Right kidney (tissue), 1 donor: ENCODE data around the gene LYSMD2.
A peak's percentile ranks its signal among the peaks of the same experiment; 100 is the strongest.

Source experiments
- DNase-seq: peaks from one replicate; pipeline ENCODE4 v3.0.0-alpha.2; 2016

The LYSMD2 gene

DNA sequence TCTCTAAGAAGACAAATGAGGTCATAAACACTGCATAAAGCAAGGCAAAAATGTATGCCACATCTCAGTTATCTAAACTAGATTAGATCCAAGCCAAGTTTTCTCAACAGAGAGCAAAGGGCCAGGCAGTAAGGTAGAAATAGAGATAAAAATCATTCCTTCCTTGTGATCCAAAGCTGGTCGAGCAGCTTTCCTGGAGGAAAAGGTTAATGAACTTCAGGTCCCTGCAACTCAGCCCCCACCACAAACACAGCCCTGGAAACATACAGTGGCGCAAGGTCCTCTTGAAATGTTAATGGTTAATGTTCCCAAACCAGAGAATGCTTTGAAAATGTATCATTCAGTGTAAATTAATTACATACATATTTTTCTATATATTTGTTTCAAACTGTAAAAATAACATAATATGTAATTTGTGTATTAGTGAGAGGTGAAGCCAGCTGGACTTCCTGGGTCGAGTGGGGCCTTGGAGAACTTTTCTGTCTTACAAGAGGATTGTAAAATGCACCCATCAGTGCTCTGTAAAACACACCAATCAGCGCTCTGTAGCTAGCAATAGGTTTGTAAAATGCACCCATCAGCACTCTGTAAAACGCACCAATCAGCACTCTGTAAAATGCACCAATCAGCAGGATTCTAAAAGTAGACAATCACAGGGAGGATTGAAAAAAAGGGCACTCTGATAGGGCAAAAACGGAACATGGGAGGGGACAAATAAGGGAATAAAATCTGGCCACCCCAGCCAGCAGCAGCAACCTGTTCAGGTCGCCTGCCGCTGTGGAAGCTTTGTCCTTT lies 17.1 kb downstream of the LYSMD2 start:
- DNase-seq: no peak

DNA sequence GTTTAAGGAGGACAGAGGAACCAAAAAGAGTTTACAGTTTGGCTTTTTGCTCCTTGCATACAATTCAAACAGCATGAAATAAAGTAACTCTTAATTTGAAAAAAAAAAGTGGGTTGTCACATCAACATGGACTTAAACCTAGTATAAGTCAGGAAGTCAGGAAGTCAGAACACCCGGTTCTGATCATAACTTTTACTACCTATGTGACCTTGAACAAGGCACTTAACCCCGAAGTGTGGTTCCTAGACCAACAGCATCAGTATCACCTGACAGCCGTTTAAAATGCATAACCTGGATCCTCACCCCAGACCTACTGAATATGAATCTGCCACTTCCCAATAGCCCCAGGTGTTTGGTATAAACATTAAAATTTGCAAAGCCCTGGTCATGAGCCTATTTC lies 18.7 kb downstream of the LYSMD2 start:
- no peak for DNase-seq

DNA sequence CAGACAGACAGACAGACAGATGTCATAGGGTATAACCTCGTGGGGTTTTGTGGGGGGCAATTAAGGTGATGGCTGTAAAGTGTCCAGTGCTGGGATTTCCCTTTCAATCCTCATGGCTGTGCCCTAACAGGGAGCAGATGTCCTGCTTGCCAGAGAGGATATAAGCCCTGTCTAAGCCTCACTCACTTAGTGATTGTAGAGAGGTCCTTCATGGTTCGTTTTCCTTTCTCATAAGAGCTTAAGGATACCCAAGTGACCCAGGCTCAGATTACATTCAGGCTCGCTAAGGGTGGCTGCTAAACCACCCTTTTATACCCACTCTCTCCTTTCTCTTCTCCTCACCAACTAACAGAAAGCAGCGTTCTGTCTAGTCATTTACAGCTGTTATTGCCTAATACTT lies 19.2 kb downstream of the LYSMD2 start:
- DNase-seq: no peak

DNA sequence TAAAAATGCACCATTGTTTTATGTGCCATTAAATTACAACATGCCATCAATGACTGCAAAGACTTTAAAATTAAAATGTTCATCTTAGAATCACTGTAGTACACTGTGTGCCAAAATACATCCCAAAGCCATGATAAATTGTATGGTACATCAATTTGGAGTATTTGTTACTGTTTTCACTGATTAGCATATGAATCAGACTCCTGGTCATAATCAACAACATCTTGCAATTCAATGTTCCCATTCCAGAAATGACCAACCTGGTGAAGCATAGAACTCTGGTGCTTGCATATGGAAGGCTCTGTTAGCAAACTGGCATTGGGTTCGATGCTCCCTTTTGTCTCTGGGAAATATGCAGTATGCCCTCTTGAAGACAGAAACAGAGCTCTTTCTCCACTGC lies 22.5 kb downstream of the LYSMD2 start:
- no peak for DNase-seq

DNA sequence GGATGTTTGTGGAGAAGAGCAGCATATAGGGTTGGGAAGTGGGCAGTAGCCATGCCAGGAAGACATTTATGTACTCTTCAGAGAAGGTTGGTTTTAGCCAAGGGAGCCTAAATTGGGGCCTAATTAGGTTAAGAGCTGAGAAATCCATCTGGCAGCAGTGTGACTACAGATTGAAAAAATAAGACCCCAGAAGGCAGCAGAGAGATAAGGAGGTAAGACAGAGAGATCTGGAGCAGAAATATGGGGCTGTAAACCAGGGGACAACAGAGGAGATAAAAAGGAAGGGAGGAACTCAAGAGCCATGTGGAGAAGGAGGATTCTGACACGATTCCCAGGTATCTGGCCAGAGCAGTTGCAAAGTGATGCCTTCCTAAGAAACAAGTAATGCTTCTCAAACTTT lies 23.3 kb downstream of the LYSMD2 start:
- DNase-seq: no peak

DNA sequence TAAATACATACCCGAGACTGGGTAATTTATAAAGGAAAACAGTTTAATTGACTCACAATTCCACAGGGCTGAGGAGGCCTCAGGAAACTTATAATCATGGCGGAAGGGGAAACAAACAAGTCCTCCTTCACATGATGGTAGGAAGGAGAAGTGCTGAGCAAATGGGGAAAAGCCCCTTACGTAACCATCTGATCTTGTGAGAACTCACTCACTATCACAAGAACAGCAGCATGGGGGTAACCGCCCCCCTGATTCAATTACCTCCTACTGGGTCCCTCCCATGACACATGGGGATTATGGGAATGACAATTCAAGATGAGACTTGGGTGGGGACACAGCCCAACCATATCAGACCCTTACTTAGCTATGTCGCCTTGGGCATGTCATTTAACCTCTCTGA lies 28.4 kb downstream of the LYSMD2 start:
- no peak for DNase-seq

DNA sequence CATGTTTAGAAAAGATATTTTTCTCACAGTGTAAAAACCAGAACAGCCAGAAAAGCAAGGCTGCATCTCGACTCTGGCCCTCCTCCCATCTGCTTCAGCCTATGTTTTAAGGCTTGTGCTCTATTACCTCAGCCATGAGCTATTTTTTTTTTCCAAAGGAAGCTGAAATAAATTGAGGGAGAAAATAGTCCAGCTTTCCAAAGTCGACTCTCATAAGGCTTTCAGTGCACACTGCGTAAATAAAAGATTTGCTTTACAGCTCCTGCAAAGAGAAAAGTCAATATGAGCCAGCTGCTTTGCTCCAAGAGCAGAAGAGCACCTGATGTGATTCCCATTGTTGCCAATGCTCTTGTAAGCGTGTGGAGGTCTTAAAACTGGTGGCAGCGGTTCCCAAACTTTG lies 29.4 kb downstream of the LYSMD2 start:
- DNase-seq: no peak

DNA sequence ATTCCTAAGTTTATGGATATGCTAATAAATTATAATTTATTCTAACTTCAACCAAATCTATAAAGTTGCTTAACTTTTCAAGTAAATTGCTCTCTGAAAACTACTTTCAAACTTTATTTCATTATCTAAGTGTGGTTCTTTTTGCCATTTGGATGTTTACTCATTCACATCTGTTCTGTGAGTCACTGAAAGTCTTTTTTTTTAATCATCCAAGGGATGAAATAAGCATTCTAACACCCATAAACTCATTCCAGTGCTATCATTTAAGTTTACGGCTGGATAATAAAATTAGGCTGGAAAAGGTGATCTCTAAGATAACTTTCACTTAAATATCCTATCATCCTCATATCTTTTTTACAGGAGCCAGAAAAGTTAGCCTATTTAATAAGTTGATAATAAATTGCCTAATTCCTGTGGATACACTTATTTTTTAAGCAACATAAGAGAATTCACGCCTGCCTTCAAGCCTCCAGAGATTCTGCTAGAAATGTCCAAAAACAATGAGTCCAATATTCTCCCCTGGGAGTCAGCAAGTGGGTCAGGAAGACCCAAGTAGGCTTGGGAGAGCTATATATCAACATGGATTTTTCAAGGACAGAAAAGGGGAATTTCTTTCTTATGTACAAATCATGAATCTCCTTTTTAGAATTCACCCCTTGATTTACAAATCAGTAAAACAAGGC lies 30.4 kb downstream of the LYSMD2 start:
- no peak for DNase-seq

DNA sequence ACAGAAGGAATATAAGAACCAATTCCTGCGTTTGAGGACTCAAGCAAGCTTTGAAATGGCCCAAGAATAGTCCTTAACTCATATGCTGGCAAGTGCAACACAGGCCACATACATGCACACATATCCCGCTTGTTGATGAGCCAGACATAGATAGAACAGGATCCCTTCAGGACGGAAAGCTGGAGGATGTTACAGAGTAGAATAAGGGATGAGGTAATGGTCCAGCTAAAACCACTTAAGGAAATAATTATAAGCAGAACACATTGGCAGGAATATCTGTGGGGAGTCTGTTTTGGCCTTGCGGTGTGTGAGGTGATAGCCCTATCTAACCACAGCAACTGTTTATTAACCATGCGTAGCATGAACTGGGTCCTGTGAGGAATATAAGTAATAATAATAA lies 31.2 kb downstream of the LYSMD2 start:
- no peak for DNase-seq

DNA sequence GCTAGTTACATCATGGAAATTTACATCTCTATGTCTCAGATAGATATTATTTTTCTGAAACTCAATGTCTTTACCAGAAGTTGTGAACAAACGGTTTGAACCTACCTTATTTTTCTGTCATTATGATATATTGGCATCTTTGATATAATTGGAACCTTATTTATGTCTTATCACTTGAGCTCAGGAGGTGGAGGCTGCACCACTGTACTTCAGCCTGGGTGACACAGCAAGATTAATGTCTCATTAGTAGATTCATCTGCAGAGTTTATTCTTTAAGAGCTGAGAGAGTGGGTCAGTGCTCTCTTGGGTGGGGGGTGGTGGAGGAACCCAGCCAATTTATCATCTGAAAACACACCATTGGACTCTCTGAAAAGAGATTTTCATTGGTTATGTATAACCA lies 34.7 kb downstream of the LYSMD2 start:
- DNase-seq: no peak

DNA sequence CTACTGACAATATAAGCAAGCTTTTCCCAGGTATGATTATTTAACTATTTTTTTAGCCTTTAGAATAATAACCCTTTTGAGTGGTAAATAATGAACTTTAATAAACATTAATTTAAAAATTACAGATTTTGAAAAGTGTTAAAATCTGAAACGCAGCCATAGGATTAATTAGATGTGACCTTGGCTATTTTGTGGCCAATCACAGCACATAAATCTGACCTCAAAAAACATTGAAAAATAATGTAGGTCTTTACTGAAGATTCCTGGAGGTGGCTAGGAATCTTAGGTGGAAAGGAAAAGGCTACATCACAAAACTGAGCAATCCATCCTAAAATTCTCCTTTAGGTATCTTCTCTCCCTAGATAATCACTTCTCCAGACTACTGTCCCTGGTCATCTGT lies 38.1 kb downstream of the LYSMD2 start:
- DNase-seq: no peak

DNA sequence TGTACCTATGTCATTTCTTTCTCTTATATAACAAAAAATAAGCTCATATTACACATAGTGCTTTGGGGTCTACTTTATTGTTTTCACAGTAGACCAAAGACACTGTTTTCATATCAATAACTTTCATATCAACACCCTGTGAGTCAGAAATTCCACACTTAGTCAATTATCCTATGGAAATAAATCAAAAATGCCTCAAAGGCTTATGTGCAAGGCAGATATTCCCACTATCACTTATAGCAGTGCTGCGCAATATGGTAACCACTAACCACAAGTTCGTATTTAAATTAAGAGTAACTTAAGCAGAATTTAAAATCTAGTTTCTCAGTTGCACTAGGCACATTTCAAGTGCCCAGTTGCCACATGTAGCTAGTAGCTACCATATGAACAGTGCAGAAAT lies 40.3 kb downstream of the LYSMD2 start:
- no peak for DNase-seq

DNA sequence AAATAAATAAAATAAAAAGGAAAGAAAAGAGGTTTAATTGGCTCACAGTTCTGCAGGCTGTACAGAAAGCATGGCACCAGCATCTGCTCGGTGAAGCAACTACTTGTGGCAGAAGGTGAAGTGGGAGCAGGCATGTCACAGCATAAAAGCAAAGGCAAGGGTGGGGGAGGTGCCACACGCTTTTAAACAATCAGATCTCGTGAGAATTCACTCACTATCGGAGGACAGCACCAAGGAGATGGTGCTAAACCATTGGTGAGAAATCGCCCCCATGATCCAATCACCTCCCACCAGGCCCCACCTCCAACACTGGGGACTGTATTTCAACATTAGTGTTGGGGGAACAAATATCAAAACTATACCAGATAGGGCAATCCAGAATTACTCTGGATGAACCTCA lies 40.9 kb downstream of the LYSMD2 start:
- no peak for DNase-seq

DNA sequence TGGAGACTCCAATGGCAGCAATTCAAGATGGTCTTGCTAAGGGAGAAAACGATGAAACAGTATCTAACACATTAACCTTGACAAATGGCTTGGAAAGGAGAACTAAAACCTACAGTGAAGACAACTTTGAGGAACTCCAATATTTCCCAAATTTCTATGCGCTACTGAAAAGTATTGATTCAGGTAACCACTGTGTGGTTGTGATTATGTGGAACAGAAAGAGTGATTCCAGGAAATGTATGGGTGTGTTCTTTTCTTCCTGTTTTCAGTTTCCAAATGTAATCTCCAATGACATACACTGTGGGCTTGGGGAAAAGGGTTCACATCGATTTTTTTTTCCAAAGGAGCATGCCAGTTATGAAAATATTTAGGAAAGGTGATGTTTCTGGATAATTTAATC lies 45.3 kb downstream of the LYSMD2 start:
- no peak for DNase-seq

DNA sequence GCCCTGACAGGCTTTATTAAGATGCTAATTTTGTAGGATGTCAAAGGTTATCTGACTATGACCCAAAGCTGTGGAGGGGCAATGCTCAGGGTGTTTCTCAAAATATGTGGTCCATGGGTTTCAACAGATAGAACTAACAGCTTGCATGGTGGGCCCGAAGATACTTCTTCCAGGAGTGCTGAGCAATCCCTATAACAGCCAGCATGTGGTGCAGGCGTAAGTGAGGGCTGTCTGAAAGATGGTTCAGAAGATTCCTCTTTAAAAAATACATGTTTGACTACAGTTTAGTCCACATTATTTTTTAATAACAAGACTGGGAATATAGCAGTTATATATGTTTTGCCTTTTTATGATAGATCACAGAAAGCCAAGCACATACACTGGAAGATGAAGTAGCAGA lies 48.6 kb downstream of the LYSMD2 start:
- no peak for DNase-seq

DNA sequence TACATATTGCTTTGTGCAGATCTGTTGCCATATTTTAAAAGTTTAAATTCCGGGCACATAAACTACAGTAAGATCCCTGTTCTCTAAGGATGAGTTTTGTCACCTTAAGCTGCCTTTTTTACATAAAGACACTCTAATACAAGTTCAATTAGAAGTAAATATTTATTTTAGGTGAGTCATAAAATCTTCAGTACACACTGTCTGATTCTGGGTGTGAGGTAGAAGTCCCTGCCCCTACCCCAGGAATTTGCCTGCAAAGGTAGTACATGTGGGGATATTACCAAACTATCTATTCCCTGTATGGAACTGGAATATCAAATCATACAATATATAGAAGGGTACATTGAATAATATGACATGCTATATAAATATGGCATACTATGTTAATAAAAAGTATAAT lies 49.9 kb downstream of the LYSMD2 start:
- DNase-seq: no peak

DNA sequence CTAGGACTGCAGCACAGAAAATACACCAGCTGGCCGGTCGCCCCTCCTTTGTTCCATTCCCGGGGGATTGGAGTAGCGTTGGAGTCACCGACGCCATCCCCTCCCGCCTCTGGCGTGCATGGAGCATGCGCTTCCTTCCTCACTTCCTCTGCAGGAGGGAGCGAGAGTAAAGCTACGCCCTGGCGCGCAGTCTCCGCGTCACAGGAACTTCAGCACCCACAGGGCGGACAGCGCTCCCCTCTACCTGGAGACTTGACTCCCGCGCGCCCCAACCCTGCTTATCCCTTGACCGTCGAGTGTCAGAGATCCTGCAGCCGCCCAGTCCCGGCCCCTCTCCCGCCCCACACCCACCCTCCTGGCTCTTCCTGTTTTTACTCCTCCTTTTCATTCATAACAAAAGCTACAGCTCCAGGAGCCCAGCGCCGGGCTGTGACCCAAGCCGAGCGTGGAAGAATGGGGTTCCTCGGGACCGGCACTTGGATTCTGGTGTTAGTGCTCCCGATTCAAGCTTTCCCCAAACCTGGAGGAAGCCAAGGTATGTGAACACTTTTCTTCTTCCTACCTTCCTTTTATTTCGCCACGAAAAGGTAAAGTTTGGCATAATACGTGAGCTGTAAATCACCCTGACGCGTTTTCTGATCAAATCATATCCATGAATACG lies 56.0 kb downstream of the LYSMD2 start, which contains the start of gene SCG3:
SCG3 (plus strand) TSS at position 201 of the 661 bp plus-strand sequence; CDS start at position 454, 253 bp downstream.
- DNase-seq: peak; percentile 55

DNA sequence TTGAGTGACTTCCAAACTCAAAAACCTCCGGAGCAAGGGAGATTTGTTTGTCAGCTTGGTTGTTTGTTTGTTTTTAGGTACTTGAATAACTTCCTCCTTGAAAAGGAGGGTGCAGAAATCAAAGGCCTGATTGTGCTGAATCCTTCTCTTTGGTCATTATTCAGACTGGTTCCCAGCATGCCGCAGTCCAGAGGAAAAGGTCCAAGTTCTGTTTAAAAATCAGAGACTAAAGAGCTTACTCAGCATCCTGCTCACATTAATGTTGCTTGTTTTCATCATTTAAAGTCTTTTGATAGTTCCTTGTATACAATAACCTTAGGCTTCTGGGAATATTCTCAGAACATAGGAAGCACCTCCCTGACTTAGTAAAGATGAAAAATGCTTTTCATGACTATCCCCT lies 57.1 kb downstream of the LYSMD2 start:
- no peak for DNase-seq

DNA sequence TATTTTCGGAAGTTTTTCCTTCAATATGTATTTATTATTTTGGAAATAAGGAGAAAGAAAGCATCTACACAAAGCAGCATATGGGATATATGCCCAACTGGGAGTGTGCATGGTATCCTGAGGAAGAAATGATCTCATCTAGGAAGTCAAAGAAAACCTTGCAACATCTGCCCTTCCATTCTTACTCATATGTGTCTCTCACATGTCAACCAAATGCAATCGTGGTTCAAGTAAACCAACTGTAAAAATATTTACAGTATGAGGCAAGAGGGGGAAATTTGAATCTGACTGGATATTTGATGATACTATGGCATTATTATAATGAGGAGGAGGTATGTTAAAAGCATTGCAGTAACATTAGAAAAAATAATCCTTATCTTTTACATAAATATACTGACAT lies 59.4 kb downstream of the LYSMD2 start:
- DNase-seq: no peak

DNA sequence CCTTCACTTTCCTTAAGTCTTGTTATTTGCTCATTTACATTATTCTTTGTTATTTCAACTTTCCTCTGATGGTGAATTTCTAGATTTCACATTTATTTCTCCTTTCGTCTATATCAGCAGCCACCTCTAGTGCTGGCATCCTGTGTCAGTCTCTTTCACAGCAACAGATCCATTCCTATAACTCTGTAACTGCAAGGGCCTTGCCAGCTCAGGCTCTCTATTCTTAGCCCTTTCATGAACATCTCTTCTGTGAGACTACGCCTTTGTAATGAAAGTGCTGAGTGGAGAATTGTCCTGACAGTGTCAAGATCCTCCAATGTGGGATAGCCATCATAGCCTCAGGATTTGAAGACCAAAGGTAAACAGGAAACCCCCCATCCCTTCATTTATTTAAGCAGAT lies 60.0 kb downstream of the LYSMD2 start:
- no peak for DNase-seq

DNA sequence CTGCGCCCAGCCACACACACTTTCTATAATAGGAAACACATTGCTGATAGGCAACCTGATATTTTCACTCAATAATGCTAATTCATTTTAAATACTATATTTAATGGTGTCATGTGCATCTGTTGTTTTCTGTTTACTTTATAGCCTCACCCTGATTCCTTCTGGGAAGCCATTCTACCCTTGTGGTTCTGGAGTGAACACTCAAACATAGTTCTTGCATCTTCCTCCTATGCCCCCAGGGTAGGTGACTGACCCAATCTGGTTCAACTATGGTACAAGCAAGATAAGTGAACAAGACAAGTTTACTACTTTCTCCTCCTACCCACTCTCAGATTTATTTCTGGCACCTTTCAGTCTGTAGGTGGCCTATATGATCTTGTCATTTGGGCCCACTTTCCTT lies 60.4 kb downstream of the LYSMD2 start:
- DNase-seq: no peak

DNA sequence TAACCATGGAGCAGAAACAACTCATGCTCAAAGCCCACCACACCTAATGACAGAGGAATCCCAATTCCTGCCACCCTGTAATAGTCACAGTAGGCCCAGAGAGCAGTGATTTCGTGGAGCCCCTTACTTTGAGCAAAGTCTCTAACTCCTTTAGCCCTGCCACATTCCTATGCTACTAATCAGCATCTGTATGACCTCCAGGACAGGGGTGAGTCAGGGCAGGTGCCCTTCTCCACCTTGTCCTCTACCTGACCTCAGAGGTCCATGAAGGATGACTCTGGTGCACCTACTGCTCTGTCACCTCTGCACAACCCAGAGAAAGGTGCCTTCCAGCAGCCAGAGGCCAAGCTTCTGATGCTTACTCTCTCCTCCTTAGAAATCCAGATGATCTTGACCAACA lies 62.2 kb downstream of the LYSMD2 start:
- no peak for DNase-seq
